Stimulated activated CD4-positive, alpha-beta T cell treated with anti-CD3 and anti-CD28 coated beads, Interleukin-12 subunit alpha, Interleukin-12 subunit beta, amount 100 ng/mL, for 24 hours (primary cell): ENCODE measurements around the gene IDH3G.
"Not testable (repeated sequence)": the region's sequence is repeated elsewhere in the genome, so short reads cannot be mapped to it uniquely, and the experiment has no call there.

Experiments used
- DNase-seq, 2 experiments: peaks; one replicate each; pipeline ENCODE4 v3.0.0-alpha.2; 2020; ENCODE audit warnings: low read depth in 2 of 2

Gene IDH3G

DNA sequence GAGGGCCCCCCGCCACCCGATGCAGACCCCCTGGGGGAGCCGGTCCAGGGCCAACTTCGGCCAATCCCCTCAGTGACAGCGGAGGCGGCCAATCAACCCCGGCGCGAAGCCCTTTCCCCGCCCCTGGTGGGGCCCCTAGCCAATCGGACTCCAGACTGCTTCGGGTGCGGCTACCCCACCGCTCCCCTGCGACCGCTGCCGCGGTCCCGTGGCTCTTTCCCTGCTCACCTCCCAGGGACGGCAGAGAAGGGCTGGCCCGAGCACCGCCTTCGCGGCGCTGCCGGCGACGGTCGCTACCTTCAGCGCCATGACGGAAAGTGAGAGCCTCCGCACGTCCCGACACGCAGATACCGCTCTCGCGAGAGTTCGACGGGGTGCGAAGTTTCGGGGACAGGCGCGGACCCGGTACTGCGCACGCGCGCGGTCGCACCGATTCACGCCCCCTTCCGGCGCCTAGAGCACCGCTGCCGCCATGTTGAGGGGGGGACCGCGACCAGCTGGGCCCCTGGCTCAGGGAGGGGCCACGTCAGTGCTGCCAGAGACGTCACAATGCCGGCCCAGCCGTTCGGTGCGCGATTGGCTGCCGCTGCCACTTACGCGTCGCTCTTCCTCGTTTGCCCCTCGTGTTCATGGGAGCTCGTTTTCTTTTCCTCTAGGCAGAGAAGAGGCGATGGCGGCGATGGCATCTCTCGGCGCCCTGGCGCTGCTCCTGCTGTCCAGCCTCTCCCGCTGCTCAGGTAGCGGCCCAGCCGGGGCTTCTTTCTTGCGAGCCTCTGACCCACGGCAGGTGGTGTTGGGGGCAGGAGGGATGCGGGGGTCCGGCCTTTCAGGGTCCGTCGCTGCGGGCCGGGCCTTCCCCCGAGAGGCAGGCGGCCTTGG lies at the start of gene IDH3G, which contains the start of gene SSR4:
Gene IDH3G, minus strand, starts transcription at position 358 of the 879 bp plus-strand sequence. Its CDS starts 49 bp downstream, at position 309.
Gene SSR4, plus strand, starts transcription at position 651 of the 879 bp plus-strand sequence. Its CDS starts 20 bp downstream, at position 671.
- peak; percentile 82 to 86 for DNase-seq

GRCh38 chrX:153836921-153837320 lies 42.7 kb upstream of the IDH3G start:
- no peak for DNase-seq

- no peak for DNase-seq
Measured at GRCh38 chrX:153832728-153833127, 38.6 kb upstream of the IDH3G start.

DNA sequence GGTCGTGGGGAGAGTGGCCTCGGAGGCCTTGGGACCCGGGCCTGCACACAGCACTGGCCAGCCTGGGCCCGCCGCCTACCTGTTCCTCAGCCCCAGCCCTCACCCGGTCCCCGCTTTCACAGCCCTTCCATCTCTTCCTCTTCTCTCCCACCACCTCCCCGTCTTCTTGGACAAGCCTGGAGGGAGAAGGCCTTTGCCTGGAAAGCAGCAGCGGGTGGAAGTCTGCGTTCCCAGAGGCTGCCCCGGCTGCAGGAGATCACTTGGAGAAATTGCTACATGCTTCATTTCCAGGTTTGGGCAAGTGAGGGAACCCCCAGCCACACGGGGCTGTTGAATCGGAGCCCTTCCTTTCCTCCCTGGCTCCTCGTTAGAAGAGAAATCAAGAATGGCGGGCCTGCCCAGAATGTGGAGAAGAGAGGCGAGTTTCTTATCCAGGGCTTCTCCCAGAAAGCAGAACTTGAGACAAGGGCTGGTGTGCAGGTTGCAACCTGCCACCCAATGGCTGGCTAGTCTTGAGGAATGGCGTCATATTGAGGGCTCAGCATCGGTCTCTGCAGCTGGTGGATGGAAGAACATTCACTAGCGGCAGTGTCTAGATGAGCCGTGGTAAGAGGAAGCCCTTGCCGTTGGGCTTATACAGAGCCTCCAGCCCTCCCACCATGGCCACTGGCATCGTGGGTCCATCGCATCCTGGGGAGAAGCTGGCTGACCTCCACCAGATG lies 37.4 kb upstream of the IDH3G start:
- DNase-seq = no peak

GRCh38 chrX:153830640-153831428 lies 36.7 kb upstream of the IDH3G start:
- DNase-seq = no peak

DNA sequence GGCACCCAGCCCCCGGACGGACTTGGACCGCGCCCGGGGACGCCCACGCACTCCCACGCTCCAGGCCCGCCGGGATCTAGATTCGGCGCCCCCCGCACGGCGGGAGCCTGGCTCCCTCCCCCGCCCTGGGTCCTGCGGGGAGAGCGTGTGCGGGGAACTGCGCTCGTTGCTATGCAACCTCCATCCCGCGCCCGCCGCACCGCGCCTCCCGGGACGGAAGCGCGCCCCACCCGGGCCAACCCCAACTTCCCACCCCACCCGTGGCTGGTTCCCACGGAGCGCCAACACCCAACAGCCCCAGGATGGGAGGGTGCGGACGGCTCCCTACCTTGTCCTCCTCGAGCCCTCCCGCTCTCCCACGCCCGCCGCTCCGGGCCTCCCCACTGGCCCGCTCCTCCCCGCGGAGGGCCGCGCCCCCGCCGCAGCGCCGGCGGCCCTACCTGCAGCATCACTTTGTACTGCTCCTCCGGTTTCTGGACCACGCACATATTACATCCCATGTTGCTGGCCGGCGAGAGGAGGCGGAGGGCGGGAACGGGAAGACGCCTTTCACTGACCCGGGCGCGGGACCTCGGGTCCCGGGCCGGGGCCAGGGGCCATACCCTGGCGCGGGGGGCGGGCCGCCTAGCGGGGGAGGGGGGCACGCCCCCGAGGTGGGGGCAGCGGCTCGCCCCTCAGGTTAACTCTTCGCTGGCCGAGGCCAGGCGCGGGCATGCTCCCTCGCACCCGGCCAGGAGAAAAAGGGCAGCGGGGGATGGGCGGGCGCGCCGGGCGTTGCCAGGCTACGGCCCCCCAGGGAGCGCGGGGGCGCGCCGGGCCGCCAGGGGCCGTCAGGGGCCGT lies 35.8 kb upstream of the IDH3G start, which contains the start of gene PDZD4:
Gene PDZD4, minus strand, starts transcription at position 746 of the 841 bp plus-strand sequence. Its CDS starts 246 bp downstream, at position 500.
- DNase-seq = no peak

DNA sequence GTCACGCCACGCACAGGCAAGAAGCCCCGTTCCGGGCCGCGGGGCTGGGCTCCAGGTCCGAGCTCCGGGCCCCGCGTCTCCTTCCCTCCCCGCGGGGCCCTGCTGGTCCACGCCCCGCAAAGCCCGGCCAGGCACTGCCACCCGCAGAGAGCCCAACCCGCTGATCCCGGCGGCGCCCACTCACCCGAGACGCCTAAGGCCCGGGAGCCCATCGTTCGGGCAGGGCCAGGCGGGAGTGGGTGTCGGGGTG lies 35.3 kb upstream of the IDH3G start:
- DNase-seq = no peak

- no peak for DNase-seq
Measured at GRCh38 chrX:153828723-153829548, 34.8 kb upstream of the IDH3G start.

DNA sequence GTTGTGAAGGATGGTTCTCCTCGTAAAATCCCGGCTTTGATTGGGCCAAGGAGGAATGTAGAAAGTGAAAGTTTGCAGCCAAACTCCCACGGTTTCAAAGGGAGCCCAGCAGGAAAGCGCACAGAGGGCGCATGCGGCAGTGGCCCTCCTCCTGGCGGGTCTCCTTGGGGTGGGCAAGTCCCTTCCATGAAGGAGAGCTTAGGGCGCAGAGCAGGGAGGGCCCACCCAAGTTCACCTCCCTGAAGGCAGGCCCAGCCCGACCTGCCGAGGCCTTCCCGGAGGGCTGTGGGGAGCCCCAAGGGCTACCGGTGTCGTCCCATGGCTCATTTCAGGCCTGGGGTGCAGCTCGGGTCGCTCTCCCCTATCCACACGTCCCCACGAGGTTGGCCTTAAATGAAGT lies 34.1 kb upstream of the IDH3G start:
- no peak for DNase-seq

- no peak for DNase-seq
Measured at GRCh38 chrX:153827903-153828302, 33.7 kb upstream of the IDH3G start.

DNA sequence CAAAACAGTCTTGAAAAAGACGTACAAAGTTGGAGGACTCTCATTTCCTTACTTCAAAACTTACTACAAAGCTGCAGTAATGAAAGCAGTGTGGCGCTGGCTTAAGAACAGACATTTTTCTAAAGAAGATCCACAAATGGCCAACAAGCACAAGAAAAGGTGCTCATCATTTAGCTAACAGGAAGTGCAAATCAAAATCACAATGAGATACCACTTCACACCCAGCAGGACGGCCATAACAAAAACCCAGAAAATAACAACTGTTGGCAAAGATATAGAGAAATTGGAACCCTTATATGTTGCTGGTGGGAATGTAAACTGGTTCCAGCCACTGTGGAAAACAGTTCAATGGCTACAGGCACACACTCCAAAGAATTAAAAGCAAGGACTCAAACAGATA lies 32.8 kb upstream of the IDH3G start:
- DNase-seq = no peak

DNA sequence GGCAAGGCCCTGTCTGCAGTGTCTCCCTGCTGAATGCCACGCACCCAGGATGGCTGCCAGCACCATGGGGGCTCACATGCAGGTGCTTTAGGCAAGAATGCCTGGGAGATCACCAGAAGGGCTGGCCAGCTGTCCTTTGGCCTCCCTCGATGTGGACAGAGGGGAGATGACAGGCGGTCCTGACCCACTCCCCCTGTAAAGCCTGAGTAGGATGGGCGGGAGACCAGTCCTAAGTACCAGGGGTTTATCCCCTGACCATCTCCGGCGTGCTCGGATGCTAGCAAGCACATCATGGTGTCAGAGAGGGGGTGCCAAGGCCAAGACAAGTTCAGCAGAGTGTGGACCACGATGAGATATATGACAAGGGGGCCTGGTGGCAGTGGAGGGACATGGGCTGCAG lies 30.9 kb upstream of the IDH3G start:
- DNase-seq = no peak

- no peak for DNase-seq
Measured at GRCh38 chrX:153824348-153824747, 30.2 kb upstream of the IDH3G start.

GRCh38 chrX:153821066-153821465 lies 26.9 kb upstream of the IDH3G start:
- DNase-seq = no peak

DNA sequence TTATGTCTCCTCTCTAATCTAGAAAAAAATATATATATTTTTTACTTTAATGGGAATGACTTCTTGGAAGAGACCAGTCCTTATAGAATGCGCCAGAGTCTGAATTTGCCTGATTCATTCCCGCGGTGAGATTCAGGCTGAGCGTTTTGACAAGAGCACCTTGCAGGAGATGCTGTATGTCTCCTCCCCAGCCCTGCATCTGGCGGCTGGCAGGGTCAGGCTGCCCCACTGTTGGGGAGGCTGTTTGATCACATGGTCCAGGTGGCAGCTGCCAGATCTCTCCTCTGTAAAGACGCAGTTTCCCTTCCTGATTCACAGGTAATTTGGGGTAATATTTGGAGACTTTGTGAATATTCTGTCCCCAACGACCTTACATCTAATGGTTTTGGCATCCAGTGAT lies 26.4 kb upstream of the IDH3G start:
- DNase-seq = no peak

- DNase-seq = no peak
Measured at GRCh38 chrX:153819384-153820040, 25.3 kb upstream of the IDH3G start.

- DNase-seq = peak; percentile 6 to 33
Measured at GRCh38 chrX:153818571-153819383, 24.6 kb upstream of the IDH3G start.

DNA sequence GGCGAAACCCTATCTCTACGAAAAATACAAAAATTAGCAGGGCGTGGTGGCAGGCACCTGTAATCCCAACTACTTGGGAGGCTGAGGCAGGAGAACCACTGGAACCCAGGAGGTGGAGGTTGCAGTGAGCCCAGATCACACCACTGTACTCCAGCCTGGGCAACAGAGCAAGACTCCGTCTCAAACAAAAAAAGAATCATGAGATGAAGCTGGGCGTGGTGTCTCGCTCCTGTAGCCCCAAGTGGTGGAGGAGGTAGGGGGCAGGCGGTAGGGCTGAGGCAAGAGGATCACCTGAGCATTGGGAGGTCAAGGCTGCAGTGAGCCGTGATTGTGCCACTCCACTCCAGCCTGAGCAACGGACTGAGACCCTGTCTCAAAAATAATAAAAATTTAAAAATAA lies 23.9 kb upstream of the IDH3G start:
- DNase-seq = not testable (repeated sequence)
